Endodermal cell (in vitro differentiated cells): ENCODE measurements around the gene OR2Z1. TPM values are rescaled to one million over a fixed set of nuclear protein-coding genes. Genes with fewer than 3 reads are reported as not detected.
"Not testable (repeated sequence)": the region's sequence is repeated elsewhere in the genome, so short reads cannot be mapped to it uniquely, and the experiment has no call there.

Experiments
- DNase-seq: peaks from one replicate; pipeline ENCODE4 v3.0.0-alpha.2; 2017
- H3K27ac ChIP-seq: 2 replicates; pipeline ENCODE4 v1.5.1; 2013; ENCODE audit warnings: mild to moderate bottlenecking, low read depth, low read length, moderate library complexity
- H3K27me3 ChIP-seq: 2 replicates; pipeline ENCODE4 v1.6.1; 2013; ENCODE audit warnings: mild to moderate bottlenecking, low read length, moderate library complexity; ENCODE audit not compliant: insufficient read depth, control insufficient read depth, poor library complexity, severe bottlenecking
- H3K36me3 ChIP-seq: 2 replicates; pipeline ENCODE4 v1.7.0; 2013; ENCODE audit warnings: mild to moderate bottlenecking, low read length, moderate library complexity; ENCODE audit not compliant: control insufficient read depth, insufficient read depth
- H3K4me1 ChIP-seq: one replicate; pipeline ENCODE4 v1.7.0; 2013; ENCODE audit warnings: low read length; ENCODE audit not compliant: control insufficient read depth, insufficient read depth
- H3K4me3 ChIP-seq: 2 replicates; pipeline ENCODE4 v1.5.1; 2013; ENCODE audit warnings: mild to moderate bottlenecking, low read length, moderate library complexity
- H3K9ac ChIP-seq: 2 replicates; pipeline ENCODE4 v1.6.1; 2013; ENCODE audit warnings: mild to moderate bottlenecking, low read length, moderate library complexity; ENCODE audit not compliant: poor library complexity, severe bottlenecking; ENCODE audit errors: extremely low read depth
- H3K9me3 ChIP-seq: 2 replicates; pipeline ENCODE4 v1.6.1; 2013; ENCODE audit warnings: mild to moderate bottlenecking, low read length, moderate library complexity; ENCODE audit not compliant: control insufficient read depth
- H3K27ac Mint-ChIP-seq: 2 replicates; pipeline ENCODE4 v1.8.0; 2020; ENCODE audit warnings: mixed read lengths
- H3K27me3 Mint-ChIP-seq: 2 replicates; pipeline ENCODE4 v1.8.0; 2021; ENCODE audit warnings: mild to moderate bottlenecking, mixed read lengths; ENCODE audit not compliant: insufficient read depth
- H3K36me3 Mint-ChIP-seq: 2 replicates; pipeline ENCODE4 v1.8.0; 2020; ENCODE audit warnings: low read depth, mixed read lengths
- H3K4me1 Mint-ChIP-seq: 2 replicates; pipeline ENCODE4 v1.8.0; 2020; ENCODE audit warnings: mixed read lengths
- H3K4me3 Mint-ChIP-seq: 2 replicates; pipeline ENCODE4 v1.8.0; 2020; ENCODE audit warnings: mild to moderate bottlenecking, moderate library complexity, mixed read lengths
- H3K9me3 Mint-ChIP-seq: 2 replicates; pipeline ENCODE4 v1.8.0; 2020; ENCODE audit warnings: mild to moderate bottlenecking, mixed read lengths
- CTCF ChIP-seq: fragments of 200-600 bp; sonication (generic); conservative IDR thresholded peaks from 2 replicates; pipeline ENCODE4 v1.5.0; 2021; ENCODE audit warnings: antibody characterized with exemption, mild to moderate bottlenecking
- WGBS, 2 experiments: methylation state at CpG; one replicate each; pipeline versions ENCODE4 v1.1.5 to v1.1.7; 2013; ENCODE audit warnings: missing lambda C conversion rate in 2 of 2, mixed read lengths in 1 of 2; ENCODE audit not compliant: insufficient coverage in 1 of 2, insufficient read length in 1 of 2; 5-methylcytosine and 5-hydroxymethylcytosine counted together
- total RNA-seq, 2 donors: library from RNA; stranded (reverse); fragmentation: NEBNext Ultra II Directional in 1 of 2; extraction: Animal tissue kit (Norgen Biotek cat#: 25700) in 1 of 2; gene quantifications; 2 replicates in 1 of 2; 3 replicates in 1 of 2; pipeline ENCODE4 v1.2.1, GENCODE V29; 2021

OR2Z1 gene
- total RNA-seq, 2 donors from 2014 or later, result not detected

GRCh38 chr19:8700956-8701355, 20.5 kb upstream of the OR2Z1 start:
- no peak for TF ChIP-seq CTCF
- Histone ChIP-seq H3K9ac (no peak overlapping the region), H3K36me3 (no peaks in the 10 kb centered on the region), H3K4me1 (no peaks in the 10 kb centered on the region), H3K27me3 (no peaks in the 10 kb centered on the region), H3K4me3 (no peak overlapping the region), H3K9me3 (no peaks in the 10 kb centered on the region), H3K27ac (no peak overlapping the region)
- Mint-ChIP-seq H3K27ac (no peak overlapping the region), H3K4me1 (no peaks in the 10 kb centered on the region), H3K27me3 (peaks cover 23% of the 10 kb centered on the region), H3K36me3 (no peaks in the 10 kb centered on the region), H3K9me3 (peaks cover 7% of the 10 kb centered on the region), H3K4me3 (no peak overlapping the region)
- WGBS, 2 experiments, result 50 to 83% methylated on average over 1 to 2 of the region's 2 CpGs
- no peak for DNase-seq

- Histone ChIP-seq H3K9ac (no peak overlapping the region), H3K36me3 (no peaks in the 10 kb centered on the region), H3K9me3 (no peaks in the 10 kb centered on the region), H3K27ac (no peak overlapping the region), H3K4me3 (no peak overlapping the region), H3K27me3 (no peaks in the 10 kb centered on the region), H3K4me1 (no peaks in the 10 kb centered on the region)
- peaks cover 7% of the 10 kb centered on the region for H3K9me3 Mint-ChIP-seq
- H3K27ac Mint-ChIP-seq, result no peak overlapping the region
- no peak for TF ChIP-seq CTCF
- no peak overlapping the region for H3K4me3 Mint-ChIP-seq
- no peaks in the 10 kb centered on the region for H3K36me3 Mint-ChIP-seq
- peaks cover 14% of the 10 kb centered on the region for H3K27me3 Mint-ChIP-seq
- DNase-seq, result no peak
- no peaks in the 10 kb centered on the region for H3K4me1 Mint-ChIP-seq
- WGBS, 2 experiments, result 29 to 60% methylated on average over 1 of the region's 5 CpGs
Measured at GRCh38 chr19:8702350-8702749, 19.1 kb upstream of the OR2Z1 start.

- H3K9me3 ChIP-seq, result no peaks in the 10 kb centered on the region
- Mint-ChIP-seq H3K4me1 (no peaks in the 10 kb centered on the region), H3K4me3 (no peak overlapping the region), H3K36me3 (no peaks in the 10 kb centered on the region), H3K9me3 (peaks cover 9% of the 10 kb centered on the region), H3K27ac (no peak overlapping the region), H3K27me3 (peaks cover 9% of the 10 kb centered on the region)
- WGBS, 2 experiments, result 70 to 77% methylated on average over 7 of the region's 7 CpGs
- no peaks in the 10 kb centered on the region for H3K36me3 ChIP-seq
- no peak for DNase-seq
- H3K4me3 ChIP-seq, result no peak overlapping the region
- H3K4me1 ChIP-seq, result no peaks in the 10 kb centered on the region
- H3K27me3 ChIP-seq, result no peaks in the 10 kb centered on the region
- H3K27ac ChIP-seq, result no peak overlapping the region
- no peak overlapping the region for H3K9ac ChIP-seq
- no peak for TF ChIP-seq CTCF
Measured at GRCh38 chr19:8703223-8703622, 18.2 kb upstream of the OR2Z1 start.

GRCh38 chr19:8705304-8705703, 16.1 kb upstream of the OR2Z1 start:
- H3K4me3 Mint-ChIP-seq, DNase-seq, H3K4me1 Mint-ChIP-seq, H3K36me3 Mint-ChIP-seq, H3K4me1 ChIP-seq, H3K9me3 ChIP-seq, H3K27ac Mint-ChIP-seq, H3K27me3 ChIP-seq, H3K27ac ChIP-seq, H3K9ac ChIP-seq, H3K36me3 ChIP-seq, H3K27me3 Mint-ChIP-seq, H3K4me3 ChIP-seq: not testable (repeated sequence)
- peaks cover 20% of the 10 kb centered on the region for H3K9me3 Mint-ChIP-seq
- WGBS, 2 experiments, result 81 to 100% methylated on average over 1 to 3 of the region's 3 CpGs
